ACHN (cell line): ENCODE data around the gene RASSF4.
A peak's percentile ranks its signal among the peaks of the same experiment; 100 is the strongest.

ENCODE experiments used
- DNase-seq: peaks from one replicate; pipeline ENCODE4 v3.0.0-alpha.2; 2015
- in situ Hi-C: cut with HindIII; loops from 2 replicates; pipeline ENCODE4 v1.10.0; 2017; ENCODE audit warnings: low sequenced_read_pairs, low pct_ligation_motif_present, low pct_unique_long_range_greater_than_20kb

Gene RASSF4

DNA sequence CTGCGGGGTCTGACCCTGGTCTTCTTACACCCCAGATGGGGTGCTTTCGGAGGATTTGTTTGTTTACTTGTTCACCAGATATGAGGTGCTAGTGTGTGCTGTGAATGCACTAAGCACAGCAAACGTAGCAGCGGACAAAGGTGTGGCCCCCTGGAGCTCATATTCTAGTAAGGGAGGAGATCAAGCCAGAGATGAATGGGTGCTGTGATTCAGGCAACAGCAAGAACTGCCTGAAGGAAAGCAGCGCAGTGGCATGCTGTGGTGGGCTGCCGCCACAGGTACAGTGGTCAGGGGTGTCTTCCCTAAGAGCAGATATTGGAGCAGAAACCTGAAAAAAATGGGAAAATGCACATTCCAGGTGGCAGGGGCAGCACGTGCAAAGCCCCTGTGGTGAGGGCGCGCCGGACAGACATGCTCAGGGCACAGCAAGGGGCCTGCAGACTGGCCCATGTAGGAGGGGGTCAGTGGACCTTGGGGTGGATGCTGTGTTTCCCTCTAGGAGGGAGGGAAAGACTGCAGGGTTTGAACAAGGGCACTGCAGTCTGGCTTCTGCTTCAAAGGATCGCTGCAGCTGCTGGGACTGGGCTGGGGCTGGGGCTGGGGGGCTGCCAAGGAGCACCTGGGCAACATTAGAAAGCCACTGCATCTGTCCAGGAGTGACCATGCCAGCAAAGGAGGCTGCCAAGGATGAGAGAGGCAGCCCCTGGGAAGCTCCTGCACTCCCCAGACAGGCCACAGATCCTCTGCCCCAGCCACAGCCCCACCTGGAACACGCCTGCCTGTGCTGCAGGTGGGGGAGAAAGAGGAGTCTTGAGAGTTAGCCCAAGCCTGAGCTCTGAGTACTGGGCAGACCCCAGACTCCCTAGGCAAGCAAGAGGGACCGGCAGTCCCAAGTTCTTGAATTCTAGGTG lies 19.9 kb downstream of the RASSF4 start:
- in situ Hi-C loops = no loop called here
- DNase-seq = no peak

DNA sequence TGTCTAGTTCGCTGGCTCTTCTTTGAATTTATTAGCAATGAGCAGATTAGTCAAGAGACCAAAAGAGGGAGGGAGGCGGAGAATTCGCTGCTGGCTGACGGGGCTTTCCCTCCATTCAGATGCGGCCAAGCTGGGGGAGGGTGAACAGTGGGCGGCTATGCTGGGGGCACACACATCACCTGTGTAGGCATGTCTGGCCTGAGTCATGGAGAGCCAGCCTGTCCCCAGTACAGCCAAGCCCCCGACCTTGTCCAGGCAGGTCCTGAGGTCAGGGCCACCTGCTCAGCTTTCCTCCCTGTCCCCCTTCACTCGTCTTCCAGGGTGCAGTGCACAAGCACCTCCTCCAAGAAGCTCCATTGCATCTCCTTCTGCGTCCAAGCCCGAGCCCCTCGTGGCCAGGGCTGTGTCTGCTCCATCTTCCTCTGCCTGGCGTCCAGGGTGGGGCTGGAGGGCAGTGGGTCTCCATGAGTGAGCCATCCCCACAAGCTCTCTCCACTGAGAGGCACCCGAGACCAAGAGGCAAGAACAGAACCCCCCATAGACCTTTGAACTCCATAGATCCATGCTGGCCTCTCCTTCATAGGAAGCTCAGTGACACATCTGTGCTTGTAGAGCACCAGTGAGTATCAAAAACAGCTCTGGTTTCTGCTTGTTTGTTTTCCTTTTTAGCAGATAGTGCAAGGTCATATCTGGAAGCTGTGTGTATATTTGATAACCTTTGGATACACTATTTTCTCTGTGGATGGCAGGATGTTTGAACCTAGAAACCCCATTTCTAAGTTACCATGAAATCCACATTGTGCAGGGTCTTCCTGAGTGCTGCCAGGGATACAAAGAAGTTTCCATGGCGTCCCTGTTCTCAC lies 20.9 kb downstream of the RASSF4 start:
- in situ Hi-C loops = no loop called here
- no peak for DNase-seq

DNA sequence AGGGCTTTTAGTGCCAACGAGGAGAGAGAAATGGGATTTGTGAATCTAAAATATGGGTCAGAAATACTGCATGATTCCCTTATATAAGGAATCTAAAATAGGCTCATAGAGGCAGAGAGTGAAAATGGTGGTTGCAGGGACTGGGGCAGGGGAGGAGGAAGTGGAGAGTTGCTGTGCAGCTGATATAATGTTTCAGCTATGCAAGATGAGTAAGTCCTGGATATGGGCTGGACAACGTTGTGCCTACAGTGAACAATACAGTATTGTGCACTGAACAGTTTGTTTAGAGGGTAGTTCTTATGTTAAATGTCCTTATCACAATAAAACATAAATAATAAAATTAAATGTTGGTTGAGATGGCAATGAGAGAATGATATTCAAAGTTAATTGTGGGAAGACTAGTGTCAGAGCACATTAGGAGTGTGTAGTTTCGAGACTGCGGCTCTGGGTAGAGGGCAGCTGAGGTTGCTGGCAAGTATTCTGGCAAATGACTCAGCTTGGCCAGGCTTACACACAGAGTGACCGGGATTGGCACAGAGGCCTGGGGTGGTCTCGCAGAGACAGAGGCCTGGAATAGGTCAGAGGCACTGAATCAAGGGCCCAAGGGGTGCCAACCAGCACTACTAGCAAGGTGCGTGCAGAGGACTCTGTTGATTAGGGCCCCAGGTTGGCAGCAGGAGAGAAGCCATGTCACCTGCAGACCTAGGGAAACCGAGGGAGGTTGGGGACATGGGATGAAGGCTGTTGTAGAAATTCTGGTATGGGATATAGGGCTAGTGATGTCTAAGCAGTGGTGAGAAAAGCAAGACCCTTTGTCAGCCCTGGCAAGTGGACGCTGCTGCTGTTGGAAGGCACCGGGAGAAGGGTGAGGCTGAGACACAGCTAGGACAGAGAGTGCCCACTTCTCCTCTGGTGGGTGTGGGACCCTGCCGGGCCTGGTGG lies 21.8 kb downstream of the RASSF4 start:
- peak; percentile 88 for DNase-seq
- in situ Hi-C loops = no loop called here

DNA sequence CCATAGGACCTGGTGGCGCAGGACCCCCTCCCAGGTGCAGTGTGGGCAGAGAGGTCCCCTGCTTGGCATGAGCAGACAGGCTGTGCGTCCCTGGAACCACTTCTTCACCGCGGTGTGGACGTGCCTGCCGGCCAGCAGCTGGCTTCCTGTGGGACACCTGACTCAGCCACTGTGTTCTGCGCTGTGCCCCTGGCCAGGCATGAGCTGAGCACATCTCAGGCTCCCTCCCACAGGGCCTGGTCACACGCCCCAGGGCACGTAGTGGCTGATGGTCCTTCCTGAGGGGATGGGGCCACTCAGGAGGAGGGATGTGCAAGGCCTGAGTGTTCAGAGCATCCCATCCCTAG lies 22.5 kb downstream of the RASSF4 start:
- in situ Hi-C loops = no loop called here

DNA sequence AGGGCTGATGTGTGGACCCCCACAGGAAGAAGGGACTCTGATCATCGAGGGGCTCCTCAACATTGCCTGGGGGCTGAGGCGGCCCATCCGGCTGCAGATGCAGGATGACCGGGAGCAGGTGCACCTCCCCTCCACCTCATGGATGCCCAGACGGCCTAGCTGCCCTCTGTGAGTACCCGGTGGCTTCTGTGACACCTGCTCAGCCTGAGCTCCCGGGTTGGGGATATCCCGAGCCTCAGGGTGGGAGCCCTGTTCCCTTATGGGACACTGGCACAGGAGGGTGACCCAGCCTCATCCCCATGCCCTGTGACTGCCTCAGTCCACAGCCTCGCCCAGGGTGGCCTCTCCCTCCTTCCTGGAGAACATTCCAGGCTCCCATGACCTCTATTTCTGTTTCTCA lies 22.9 kb downstream of the RASSF4 start:
- in situ Hi-C loops = no loop called here

More for the DNA sequence above, 22.5 kb downstream of the RASSF4 start:
- no peak for DNase-seq

DNA sequence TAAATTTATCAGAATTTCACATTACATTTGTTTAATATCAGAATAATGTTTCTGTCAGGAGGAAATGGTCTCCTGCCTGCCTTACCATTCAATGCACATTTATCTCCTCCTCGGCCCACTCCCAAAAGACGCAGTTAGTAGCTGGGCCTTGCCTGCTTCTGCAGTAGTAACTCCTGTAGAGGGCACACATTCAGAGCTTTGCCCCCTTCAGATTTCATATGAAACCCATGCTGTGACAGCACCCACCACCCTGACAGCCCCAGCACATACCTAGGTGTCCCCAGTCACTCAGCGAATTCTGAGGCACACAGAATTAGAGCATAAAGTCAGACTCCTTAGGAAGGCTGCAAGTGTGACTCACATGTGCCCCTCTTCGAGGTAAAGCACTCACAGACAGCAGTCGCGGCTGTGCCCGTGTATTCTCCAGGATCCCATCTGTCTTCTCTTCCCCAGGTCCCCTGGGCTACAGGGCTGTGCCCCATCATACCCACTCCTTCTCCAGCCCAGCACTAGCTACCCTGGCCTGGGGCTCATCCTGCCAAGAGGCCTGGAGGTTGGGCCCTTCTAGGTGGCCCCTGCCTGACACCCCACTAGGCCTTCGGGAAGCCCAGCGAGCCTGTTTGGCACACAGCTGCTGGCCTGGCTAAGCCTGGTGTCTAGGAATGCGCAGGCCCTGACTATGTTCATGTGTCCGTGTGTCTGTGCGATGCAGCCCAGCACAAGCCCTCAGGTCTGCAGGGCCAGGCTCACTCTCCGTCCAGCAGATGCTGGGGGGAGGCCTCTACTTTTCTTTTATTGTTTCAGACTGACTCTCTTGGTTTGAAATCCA lies 23.7 kb downstream of the RASSF4 start:
- DNase-seq = no peak
- in situ Hi-C loops = no loop called here

More for the DNA sequence above, 22.9 kb downstream of the RASSF4 start:
- DNase-seq = no peak

DNA sequence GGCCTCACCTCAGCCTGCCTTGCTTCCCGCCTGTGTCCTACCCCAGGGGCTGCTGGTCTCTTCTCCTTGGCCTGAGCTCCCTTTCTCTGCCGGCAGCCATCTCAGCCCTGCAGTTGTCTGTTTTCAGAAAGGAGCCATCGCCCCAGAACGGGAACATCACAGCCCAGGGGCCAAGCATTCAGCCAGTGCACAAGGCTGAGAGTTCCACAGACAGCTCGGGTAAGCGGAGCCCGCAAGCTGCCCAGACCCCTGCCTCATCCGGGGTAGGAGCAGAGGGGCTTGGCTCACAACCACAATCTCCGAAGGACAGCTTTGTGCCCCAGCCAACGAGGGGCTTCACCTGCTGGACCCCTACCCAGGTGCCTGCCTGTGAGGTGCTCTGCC lies 24.3 kb downstream of the RASSF4 start:
- DNase-seq = no peak
- in situ Hi-C loops = no loop called here

DNA sequence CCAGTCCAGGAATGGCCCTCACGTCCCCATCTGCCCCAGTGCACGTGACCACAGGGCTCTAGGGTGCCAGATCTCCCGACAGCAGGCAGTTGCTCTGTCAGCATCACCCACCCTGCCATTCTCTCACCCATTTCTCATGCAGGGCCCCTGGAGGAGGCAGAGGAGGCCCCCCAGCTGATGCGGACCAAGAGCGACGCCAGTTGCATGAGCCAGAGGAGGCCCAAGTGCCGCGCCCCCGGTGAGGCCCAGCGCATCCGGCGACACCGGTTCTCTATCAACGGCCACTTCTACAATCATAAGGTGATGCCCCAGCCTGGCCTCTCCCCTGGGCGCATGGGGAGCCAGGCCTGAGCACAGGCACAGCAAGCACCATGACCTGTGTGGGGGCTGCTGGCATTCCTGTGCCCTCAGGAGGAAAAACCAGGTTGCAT lies 25.1 kb downstream of the RASSF4 start:
- in situ Hi-C loops = no loop called here
- no peak for DNase-seq

DNA sequence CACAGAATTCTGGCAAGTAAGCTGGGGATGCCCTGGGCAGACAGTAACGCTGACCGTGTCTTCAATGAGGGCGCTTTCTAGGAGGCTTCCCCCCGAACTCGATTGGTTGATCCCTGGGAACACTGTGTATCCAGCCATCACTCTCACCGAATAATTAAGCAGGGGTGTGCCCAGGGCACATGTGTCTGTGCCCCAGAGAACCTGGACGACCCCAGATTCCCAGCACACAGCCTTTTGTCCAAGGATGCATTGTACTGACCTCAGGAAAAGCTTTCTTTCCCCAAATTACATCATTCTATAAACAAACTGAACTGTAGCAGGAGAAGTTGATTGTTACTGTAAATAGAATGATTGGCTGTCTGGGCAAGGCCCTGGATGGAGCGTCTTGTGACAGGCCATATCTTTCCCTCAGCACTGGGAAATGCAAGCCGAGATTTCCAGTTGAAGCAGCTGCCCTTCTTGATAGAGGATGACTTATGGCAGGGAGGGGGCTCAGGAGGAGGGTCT lies 25.6 kb downstream of the RASSF4 start:
- DNase-seq = no peak
- in situ Hi-C loops = no loop called here

DNA sequence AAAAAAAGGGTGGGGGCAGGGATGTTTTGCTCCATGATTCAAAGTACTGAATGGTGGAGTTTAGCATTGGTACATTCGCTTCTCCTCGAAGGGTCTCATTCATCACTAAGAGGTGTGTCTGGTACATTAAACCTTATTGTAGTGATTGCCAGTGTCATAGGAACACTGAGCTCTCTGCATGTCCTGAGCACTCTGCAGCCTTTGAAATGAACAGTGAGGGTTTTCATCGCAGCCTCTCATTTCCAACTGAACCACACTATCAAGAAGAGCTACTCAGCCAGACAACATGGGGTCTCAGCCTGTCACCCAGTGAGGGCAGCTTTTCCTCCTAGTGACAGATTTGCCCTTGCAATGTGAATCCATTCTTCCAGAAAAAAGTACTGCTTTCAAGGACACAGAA lies 26.6 kb downstream of the RASSF4 start:
- DNase-seq = no peak
- in situ Hi-C loops = no loop called here

DNA sequence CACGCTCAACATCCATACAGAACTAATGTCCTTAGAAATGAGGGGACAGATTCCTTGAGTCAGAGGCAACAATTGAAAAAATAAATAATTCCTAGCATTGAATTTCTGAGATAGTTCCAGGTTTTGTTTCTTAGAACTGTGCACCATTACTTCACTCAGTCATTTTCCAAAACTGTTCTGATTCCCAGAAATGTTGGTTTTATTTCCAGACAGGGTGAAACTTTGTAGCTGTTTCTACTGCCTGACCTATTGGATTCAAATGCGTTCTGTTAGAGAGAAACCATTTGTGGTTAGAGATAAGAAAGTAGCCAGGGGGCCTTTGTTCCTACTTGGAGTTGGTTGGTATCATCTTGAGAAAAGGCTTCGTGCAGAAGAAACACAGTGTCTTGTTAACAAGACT lies 27.1 kb downstream of the RASSF4 start:
- in situ Hi-C loops = no loop called here
- no peak for DNase-seq

DNA sequence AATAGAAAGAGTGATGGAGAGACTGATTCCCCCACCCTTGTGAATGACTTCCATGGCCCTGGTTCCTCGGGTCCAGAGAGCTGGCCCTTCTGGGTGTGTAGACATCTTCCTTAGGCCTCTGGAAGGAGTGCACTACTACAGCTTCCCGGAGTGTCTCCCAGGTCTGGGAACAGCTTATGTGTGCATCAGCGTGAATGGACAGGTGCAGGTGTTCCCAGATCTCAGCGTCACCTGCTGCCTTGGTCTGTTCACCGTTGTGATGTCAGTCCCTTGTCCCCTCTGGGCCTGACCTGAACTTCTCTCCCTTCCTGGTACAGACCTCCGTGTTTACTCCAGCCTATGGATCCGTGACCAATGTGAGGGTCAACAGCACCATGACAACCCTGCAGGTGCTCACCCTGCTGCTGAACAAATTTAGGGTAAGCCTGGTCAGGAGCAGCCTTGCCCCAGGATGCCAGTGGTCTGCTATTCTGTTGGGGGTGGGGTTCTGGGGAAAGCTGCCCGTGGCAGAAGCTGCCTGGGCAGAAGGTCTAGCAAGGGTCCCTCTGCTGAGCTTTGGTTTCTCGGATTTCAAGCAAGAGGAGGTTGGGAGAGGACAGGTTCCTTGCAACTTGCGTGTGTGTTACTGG lies 29.5 kb downstream of the RASSF4 start:
- in situ Hi-C loops = no loop called here
- no peak for DNase-seq

DNA sequence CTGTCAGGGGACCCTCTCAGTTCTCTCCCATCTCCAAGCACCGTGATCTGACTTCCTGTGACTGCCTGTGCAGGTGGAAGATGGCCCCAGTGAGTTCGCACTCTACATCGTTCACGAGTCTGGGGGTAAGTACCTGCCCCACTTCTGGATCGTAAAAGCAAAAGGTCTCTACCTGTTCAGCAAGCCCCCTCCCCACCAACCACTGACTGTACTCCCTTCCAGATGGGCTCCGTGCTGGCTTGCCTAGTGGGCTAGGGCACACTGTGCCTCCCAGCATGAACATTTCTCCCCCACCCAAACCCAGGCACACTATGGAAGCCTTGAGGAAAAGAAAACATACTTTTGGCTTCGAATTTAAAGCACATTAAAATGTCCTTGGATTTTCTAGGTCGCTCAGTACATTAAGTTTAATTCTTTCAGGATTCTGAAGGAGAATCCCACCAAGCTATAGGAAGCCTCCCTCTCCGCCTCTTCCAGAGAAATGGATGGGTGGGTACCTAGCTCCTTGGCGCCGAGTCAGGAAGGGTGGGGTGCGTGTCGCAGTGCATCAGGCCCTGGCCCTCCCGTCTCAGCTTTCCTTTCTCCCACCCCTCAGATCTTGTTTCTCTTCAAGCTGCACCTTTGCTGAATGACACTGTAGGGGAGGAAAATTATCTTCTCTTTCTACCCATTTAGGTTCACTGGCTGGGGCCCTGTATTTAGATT lies 30.1 kb downstream of the RASSF4 start:
- in situ Hi-C loops = no loop called here
- DNase-seq = no peak

DNA sequence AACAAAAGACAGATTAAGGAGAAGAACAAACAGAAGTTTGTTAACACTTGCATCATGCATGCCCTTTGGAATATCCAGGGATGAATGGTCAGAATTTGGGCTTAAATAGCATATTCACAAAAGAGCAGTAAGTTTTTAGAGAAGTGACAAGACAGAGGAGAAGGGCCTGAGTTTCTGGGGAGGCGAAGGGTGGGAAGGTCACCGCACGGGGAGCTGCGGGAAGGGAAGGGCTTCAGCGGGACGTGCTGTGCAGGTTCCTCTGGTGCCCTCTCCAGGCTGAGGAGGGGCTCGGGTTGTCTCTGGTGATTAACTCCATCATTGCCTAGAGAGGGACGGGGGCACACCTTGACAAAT lies 30.7 kb downstream of the RASSF4 start:
- in situ Hi-C loops = no loop called here
- peak; percentile 22 for DNase-seq

DNA sequence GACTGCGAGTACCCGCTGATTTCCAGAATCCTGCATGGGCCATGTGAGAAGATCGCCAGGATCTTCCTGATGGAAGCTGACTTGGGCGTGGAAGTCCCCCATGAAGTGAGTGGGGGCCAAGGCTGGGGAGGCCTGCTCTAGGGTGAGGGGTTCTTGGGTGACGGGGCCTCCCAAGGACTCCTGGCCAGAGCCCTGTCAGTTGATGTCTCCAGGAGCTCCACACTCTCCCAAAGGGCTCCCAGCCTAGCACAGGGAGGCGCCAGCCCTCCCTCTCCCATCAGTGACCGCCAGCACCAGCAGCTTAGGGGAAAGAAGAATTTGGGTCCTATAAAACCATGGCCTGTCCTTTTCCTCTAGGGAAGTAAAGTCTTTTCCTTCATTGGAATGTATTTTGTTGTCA lies 31.4 kb downstream of the RASSF4 start:
- no peak for DNase-seq
- in situ Hi-C loops = no loop called here

DNA sequence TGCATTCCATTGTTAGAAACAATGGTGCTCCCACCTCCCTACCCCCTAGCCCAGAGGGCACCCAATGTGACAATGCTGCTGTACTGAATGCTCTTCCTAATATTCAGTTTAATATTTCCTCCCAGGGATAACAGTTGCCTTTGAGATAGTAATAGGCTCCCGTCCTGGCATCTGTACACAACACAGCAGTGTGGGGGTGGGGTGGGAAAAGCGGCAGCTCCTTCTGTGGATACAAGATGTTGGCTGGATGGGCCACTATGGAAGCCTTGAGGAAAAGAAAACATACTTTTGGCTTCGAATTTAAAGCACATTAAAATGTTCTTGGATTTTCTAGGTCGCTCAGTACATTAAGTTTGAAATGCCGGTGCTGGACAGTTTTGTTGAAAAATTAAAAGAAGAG lies 32.0 kb downstream of the RASSF4 start:
- no peak for DNase-seq
- in situ Hi-C loops = no loop called here
